ENCODE results near the gene CAMKK1. TPM values are rescaled to one million over a fixed set of nuclear protein-coding genes. Genes with fewer than 3 reads are reported as not detected.

Gene CAMKK1
- total and polyA plus RNA-seq, 2 experiments from 2014 or later, result 4.3 to 7.1 TPM

- no peak for TF ChIP-seq ZNF331 (CRISPR knock-in tag; IDR thresholded peaks at IDR 0.05; ENCODE audit: low read depth)
- TF ChIP-seq POLR2AphosphoS5 (IDR thresholded peaks at IDR 0.05; ENCODE audit: low read depth), result no peak
- no peak for TF ChIP-seq STAT1 (IDR thresholded peaks at IDR 0.05; ENCODE audit: unreplicated experiment)
- no peak for TF ChIP-seq ETS1 (IDR thresholded peaks at IDR 0.05)
- TF ChIP-seq CREB1 (CRISPR knock-in tag; IDR thresholded peaks at IDR 0.05; ENCODE audit: low read depth), result no peak
Measured at GRCh38 chr17:3897731-3898130, 4.9 kb upstream of the CAMKK1 start (continued).

- H3K27ac Mint-ChIP-seq, result no peak overlapping the region
- H3K4me3 Mint-ChIP-seq, result no peak overlapping the region
- no peaks in the 10 kb centered on the region; the same call in 2 of the 3 replicates for H3K36me3 Mint-ChIP-seq (ENCODE audit: low read depth)
Measured at GRCh38 chr17:3896968-3897235, 4.0 kb upstream of the CAMKK1 start.

More at GRCh38 chr17:3896968-3897235, 4.0 kb upstream of the CAMKK1 start:
- H3K36me3 ChIP-seq (ENCODE audit: insufficient read depth), result no peaks in the 10 kb centered on the region
- no peaks in the 10 kb centered on the region for H4K20me1 ChIP-seq (replicated peaks; ENCODE audit: insufficient read depth)
- peaks cover 16% of the 10 kb centered on the region for H3K27me3 Mint-ChIP-seq (ENCODE audit: insufficient read depth, low read depth, poor library complexity)
- no peak overlapping the region for H3K4me2 ChIP-seq
- H2AFZ ChIP-seq, result no peak overlapping the region
- no peak overlapping the region for H3K4me3 ChIP-seq
- H3K79me2 ChIP-seq (replicated peaks; ENCODE audit: insufficient read depth), result no peaks in the 10 kb centered on the region
- H3K27ac ChIP-seq (ENCODE audit: low read depth), result no peak overlapping the region
- peaks cover 3% of the 10 kb centered on the region; the same call in 1 of the 3 replicates for H3K9me3 Mint-ChIP-seq
- peaks cover 12% of the 10 kb centered on the region for H3K4me1 Mint-ChIP-seq
- H3K27me3 ChIP-seq (ENCODE audit: insufficient read depth), result no peaks in the 10 kb centered on the region
- TF ChIP-seq REST (IDR thresholded peaks at IDR 0.05; ENCODE audit: unreplicated experiment) (no peak), ZNF114 (CRISPR knock-in tag; IDR thresholded peaks at IDR 0.05) (no peak), NANOG (IDR thresholded peaks at IDR 0.05; ENCODE audit: borderline replicate concordance) (no peak), ZNF462 (CRISPR knock-in tag; IDR thresholded peaks at IDR 0.05) (no peak), CREB1 (CRISPR knock-in tag; IDR thresholded peaks at IDR 0.05; ENCODE audit: low read depth) (no peak), EZH2phosphoT487 (IDR thresholded peaks at IDR 0.05; ENCODE audit: unreplicated experiment) (no peak)
- H3K9me2 ChIP-seq (ENCODE audit: insufficient read depth), result no peaks in the 10 kb centered on the region
- no peak for ATAC-seq
- H3F3A ChIP-seq (replicated peaks; ENCODE audit: low read depth), result peaks cover 6% of the 10 kb centered on the region; the same call in 1 of the 2 replicates
- H3K4me1 ChIP-seq (ENCODE audit: insufficient read depth), result peaks cover 6% of the 10 kb centered on the region
- DNase-seq (ENCODE audit: low spot score), result no peak

All from GM23338 (cell line).